ENCODE measurements around the gene IQCE. TPM values are rescaled to one million over a fixed set of nuclear protein-coding genes. Genes with fewer than 3 reads are reported as not detected.

The IQCE gene
- total and polyA plus RNA-seq, 10 of the 15 experiments (the other 5 are each of a cell fraction or from before 2014, with no cell fraction given) = 0.37 to 8.1 (median 3.7) TPM

GRCh38 chr7:2544541-2545188, 14.1 kb upstream of the IQCE start:
- in situ Hi-C loops (cut with MboI) (no loop called here), intact Hi-C loops (cut with micrococcal nuclease; ENCODE audit: unreplicated experiment) (no loop called here)
- no peaks in the 10 kb centered on the region for H3K79me2 ChIP-seq (ENCODE audit: control insufficient read depth, insufficient read depth, low read length)
- ATAC-seq = no peak
- H3K4me3 ChIP-seq = no peak overlapping the region
- FAIRE-seq = no peak
- SMC1A ChIA-PET (ENCODE audit: uncharacterized antibody, unreplicated experiment) = no interaction called here
- BruUV-seq (replicated peaks) = no TSS peak
- POLR2A ChIA-PET = no interaction called here
- H2AFZ ChIP-seq (ENCODE audit: control insufficient read depth, low read depth, low read length) = no peak overlapping the region
- H3K4me2 ChIP-seq (ENCODE audit: control insufficient read depth, insufficient read depth) = no peak overlapping the region
- no peak overlapping the region for H3K9ac ChIP-seq (ENCODE audit: control insufficient read depth, insufficient read depth, low read length)
- no peaks in the 10 kb centered on the region for H3K9me3 ChIP-seq (replicated peaks; ENCODE audit: control insufficient read depth, insufficient read depth, low read length)
- no peaks in the 10 kb centered on the region for H4K20me1 ChIP-seq (ENCODE audit: control insufficient read depth, insufficient read depth)
- WGBS (ENCODE audit: insufficient coverage, insufficient replicate concordance, low lambda C conversion rate, missing lambda C conversion rate) = 95% methylated on average over 23 of the region's 23 CpGs
- peaks cover 4 to 28% of the 10 kb centered on the region in 2 experiments for H3K36me3 ChIP-seq (ENCODE audit: control insufficient read depth in 2 of 2, insufficient read depth in 2 of 2, low read length in 1 of 2)
- no peak overlapping the region for H3K27ac ChIP-seq (ENCODE audit: control insufficient read depth, insufficient read depth)
- DNase-seq (ENCODE audit: low read depth, low spot score) = no peak
- no peaks in the 10 kb centered on the region for H3K27me3 ChIP-seq (replicated peaks in 1 of 2; ENCODE audit: control insufficient read depth in 2 of 2, insufficient read depth in 2 of 2, low read length in 1 of 2)
- H3K4me1 ChIP-seq (ENCODE audit: control insufficient read depth, insufficient read depth, low read length) = no peaks in the 10 kb centered on the region
- CTCF ChIA-PET = no interaction called here
- TF ChIP-seq EZH2 (IDR thresholded peaks at IDR 0.05; ENCODE audit: borderline replicate concordance, control insufficient read depth, low read depth, low read length) (no peak), PBX3 (IDR thresholded peaks at IDR 0.05; ENCODE audit: insufficient replicate concordance, low read depth, low read length) (no peak), HSF1 (IDR thresholded peaks at IDR 0.05; ENCODE audit: low read depth, low read length) (no peak), PML (IDR thresholded peaks at IDR 0.05; ENCODE audit: low read length) (no peak)
- RAD21 ChIA-PET (ENCODE audit: unreplicated experiment) = no interaction called here
